SK-N-SH (cell line): ENCODE measurements around the gene NEK7. TPM values are rescaled to one million over a fixed set of nuclear protein-coding genes. Genes with fewer than 3 reads are reported as not detected.

Experiments used
- CTCF ChIA-PET: fragments of 300-600, 350-600 bp; formaldehyde crosslinking; extraction: SDS; loops from one replicate; lab custom pipeline; 2021; lab: Yijun Ruan, JAX
- POLR2A ChIA-PET: fragments of 350-600 bp; sonication (Branson Sonifier 250); formaldehyde crosslinking; extraction: SDS; loops from one replicate; lab custom pipeline; 2020; ENCODE audit warnings: antibody characterized with exemption, inconsistent platforms; lab: Yijun Ruan, JAX
- DNase-seq: peaks from one replicate; pipeline ENCODE4 v3.0.0; 2012
- H2AFZ ChIP-seq: fragments of 200-600 bp; sonication (generic); 2 replicates; pipeline ENCODE4 v1.8.1; 2016; ENCODE audit warnings: antibody characterized with exemption, mild to moderate bottlenecking, low read depth
- H3F3A ChIP-seq: fragments of 200-600 bp; sonication (generic); replicated peaks from 2 replicates; pipeline ENCODE3; 2016; ENCODE audit warnings: antibody characterized with exemption, mild to moderate bottlenecking; ENCODE audit not compliant: insufficient read depth
- H3K27ac ChIP-seq, 2 experiments: fragments of 200-500 bp in 1 of 2; fragments of 200-600 bp in 1 of 2; sonication (Bioruptor generic) in 1 of 2; sonication (generic), shearing (Covaris generic) in 1 of 2; 2 replicates each; pipeline versions ENCODE4 v1.5.1 to v1.6.1; 2014 to 2016; ENCODE audit warnings: low read depth in 2 of 2, inconsistent platforms in 1 of 2, low read length in 1 of 2, mild to moderate bottlenecking in 1 of 2, mixed read lengths in 1 of 2
- H3K27me3 ChIP-seq: fragments of 200-600 bp; sonication (generic), shearing (Covaris generic); 2 replicates; pipeline ENCODE4 v1.6.1; 2016; ENCODE audit warnings: mixed run types; ENCODE audit not compliant: insufficient read depth
- H3K36me3 ChIP-seq, 2 experiments: fragments of 200-500 bp in 1 of 2; fragments of 200-600 bp in 1 of 2; sonication (Bioruptor generic) in 1 of 2; sonication (generic) in 1 of 2; replicated peaks in 1 of 2; 2 replicates each; pipeline versions ENCODE3 to v1.5.1; 2014 to 2016; ENCODE audit warnings: low read length in 1 of 2, mild to moderate bottlenecking in 1 of 2; ENCODE audit not compliant: insufficient read depth in 2 of 2, control insufficient read depth in 1 of 2
- H3K4me1 ChIP-seq, 2 experiments: fragments of 200-500 bp in 1 of 2; fragments of 200-600 bp in 1 of 2; sonication (Bioruptor generic) in 1 of 2; sonication (generic), shearing (Covaris generic) in 1 of 2; 2 replicates each; pipeline versions ENCODE4 v1.5.1 to v1.6.1; 2014 to 2016; ENCODE audit warnings: low read depth in 1 of 2, low read length in 1 of 2, mixed run types in 1 of 2; ENCODE audit not compliant: insufficient read depth in 2 of 2, control insufficient read depth in 1 of 2
- H3K4me2 ChIP-seq: fragments of 200-600 bp; sonication (generic), shearing (Covaris generic); 2 replicates; pipeline ENCODE4 v1.6.1; 2017; ENCODE audit warnings: mixed run types
- H3K4me3 ChIP-seq, 2 experiments: fragments of 200-500 bp in 1 of 2; fragments of 200-600 bp in 1 of 2; sonication (Bioruptor generic) in 1 of 2; sonication (generic), shearing (Covaris generic) in 1 of 2; 2 replicates each; pipeline versions ENCODE4 v1.5.1 to v1.8.1; 2014 to 2016; ENCODE audit warnings: low read depth in 2 of 2, inconsistent platforms in 1 of 2, low read length in 1 of 2, mild to moderate bottlenecking in 1 of 2, mixed read lengths in 1 of 2, moderate library complexity in 1 of 2
- H3K79me2 ChIP-seq: fragments of 200-600 bp; sonication (generic); 2 replicates; pipeline ENCODE4 v1.8.1; 2017; ENCODE audit warnings: mild to moderate bottlenecking; ENCODE audit not compliant: insufficient read depth
- H3K9ac ChIP-seq: fragments of 200-600 bp; sonication (generic); 2 replicates; pipeline ENCODE4 v1.6.1; 2017; ENCODE audit warnings: mixed run types
- H3K9me2 ChIP-seq: fragments of 200-600 bp; sonication (generic); 2 replicates; pipeline ENCODE4 v1.6.1; 2017; ENCODE audit warnings: mixed run types
- H3K9me3 ChIP-seq: fragments of 200-600 bp; sonication (generic); 2 replicates; pipeline ENCODE4 v1.6.1; 2017; ENCODE audit warnings: mixed run types, mild to moderate bottlenecking, moderate library complexity
- H4K20me1 ChIP-seq: fragments of 200-600 bp; sonication (generic); 2 replicates; pipeline ENCODE4 v1.6.1; 2017; ENCODE audit warnings: mild to moderate bottlenecking, mixed run types; ENCODE audit not compliant: insufficient read depth
- CHD2 ChIP-seq: fragments of 150-350 bp; IDR thresholded peaks from 2 replicates; pipeline ENCODE4 v1.6.1; 2018; ENCODE audit warnings: low read length; ENCODE audit not compliant: partially characterized antibody
- ELF1 ChIP-seq: IDR thresholded peaks from 2 replicates; pipeline ENCODE4 v1.4.0; 2012
- EP300 ChIP-seq, 2 experiments: IDR thresholded peaks; 2 replicates each; pipeline versions ENCODE4 v1.4.0 to v1.6.1; 2012; ENCODE audit warnings: borderline replicate concordance in 1 of 2, low read depth in 1 of 2, low read length in 1 of 2
- FOSL2 ChIP-seq: IDR thresholded peaks from 2 replicates; pipeline ENCODE4 v1.4.0; 2012; ENCODE audit warnings: low read depth, mild to moderate bottlenecking, moderate library complexity, borderline replicate concordance
- FOXM1 ChIP-seq: IDR thresholded peaks from 2 replicates; pipeline ENCODE4 v1.4.0; 2012; ENCODE audit warnings: low read depth, mild to moderate bottlenecking
- GABPA ChIP-seq: IDR thresholded peaks from 2 replicates; pipeline ENCODE4 v1.4.0; 2012; ENCODE audit warnings: low read depth, mild to moderate bottlenecking
- MEF2A ChIP-seq: IDR thresholded peaks from 2 replicates; pipeline ENCODE4 v1.4.0; 2012; ENCODE audit warnings: low read depth, borderline replicate concordance
- NFIC ChIP-seq: IDR thresholded peaks from 2 replicates; pipeline ENCODE4 v1.4.0; 2012; ENCODE audit warnings: borderline replicate concordance
- NRF1 ChIP-seq: IDR thresholded peaks from 2 replicates; pipeline ENCODE4 v1.6.1; 2012; ENCODE audit warnings: low read depth, mild to moderate bottlenecking, low read length
- RAD21 ChIP-seq: IDR thresholded peaks from 2 replicates; pipeline ENCODE4 v1.6.1; 2012; ENCODE audit warnings: mild to moderate bottlenecking, low read length
- RFX5 ChIP-seq: IDR thresholded peaks from 2 replicates; pipeline ENCODE4 v1.6.1; 2012; ENCODE audit warnings: mild to moderate bottlenecking, improper control_type of control experiment, low read length
- SIN3A ChIP-seq: IDR thresholded peaks from 2 replicates; pipeline ENCODE4 v1.6.1; 2012; ENCODE audit warnings: low read depth, mild to moderate bottlenecking, low read length, moderate library complexity, borderline replicate concordance
- SMC3 ChIP-seq: IDR thresholded peaks from 2 replicates; pipeline ENCODE4 v1.6.1; 2012; ENCODE audit warnings: low read depth, low read length, improper control_type of control experiment
- TAF1 ChIP-seq: IDR thresholded peaks from 2 replicates; pipeline ENCODE4 v1.6.1; 2012; ENCODE audit warnings: low read depth, mild to moderate bottlenecking, low read length, moderate library complexity, borderline replicate concordance
- WGBS: methylation state at CpG from one replicate; pipeline ENCODE4 v1.1.6; 2017; ENCODE audit warnings: low lambda C conversion rate; 5-methylcytosine and 5-hydroxymethylcytosine counted together
- polyA plus RNA-seq, 3 experiments: library from polyadenylated mRNA; depleted of rRNA; stranded (reverse); fragments of >200 nt; gene quantifications; 2 replicates each; pipeline ENCODE4 v1.2.3, GENCODE V29; 2012
- TF ChIP-seq, protein P1 (sequence below): IDR thresholded peaks from 2 replicates; pipeline ENCODE4 v1.4.0; 2012; ENCODE audit warnings: low read depth
- TF ChIP-seq, protein P2 (sequence below): IDR thresholded peaks from 2 replicates; pipeline ENCODE4 v1.4.0; 2012; ENCODE audit warnings: low read depth, borderline replicate concordance
- TF ChIP-seq, protein P3 (sequence below): fragments of 150-350 bp; IDR thresholded peaks from 2 replicates; pipeline ENCODE4 v1.6.1; 2017; ENCODE audit warnings: antibody characterized with exemption, low read length, low read depth, borderline replicate concordance
- TF ChIP-seq, protein P4 (sequence below): IDR thresholded peaks from 2 replicates; pipeline ENCODE4 v1.4.0; 2012; ENCODE audit warnings: low read depth, borderline replicate concordance
- TF ChIP-seq, protein P5 (sequence below): fragments of 200-600 bp; sonication (generic); IDR thresholded peaks from 2 replicates; pipeline ENCODE4 v1.6.1; 2017; ENCODE audit warnings: antibody characterized with exemption, mild to moderate bottlenecking, moderate library complexity
- TF ChIP-seq, protein P6 (sequence below): IDR thresholded peaks from 2 replicates; pipeline ENCODE4 v1.6.1; 2012; ENCODE audit warnings: mild to moderate bottlenecking, low read depth, low read length, moderate library complexity

Gene NEK7
- polyA plus RNA-seq, 1 of the 3 experiments (the other 2 are of a cell fraction), result 85.8 TPM

DNA sequence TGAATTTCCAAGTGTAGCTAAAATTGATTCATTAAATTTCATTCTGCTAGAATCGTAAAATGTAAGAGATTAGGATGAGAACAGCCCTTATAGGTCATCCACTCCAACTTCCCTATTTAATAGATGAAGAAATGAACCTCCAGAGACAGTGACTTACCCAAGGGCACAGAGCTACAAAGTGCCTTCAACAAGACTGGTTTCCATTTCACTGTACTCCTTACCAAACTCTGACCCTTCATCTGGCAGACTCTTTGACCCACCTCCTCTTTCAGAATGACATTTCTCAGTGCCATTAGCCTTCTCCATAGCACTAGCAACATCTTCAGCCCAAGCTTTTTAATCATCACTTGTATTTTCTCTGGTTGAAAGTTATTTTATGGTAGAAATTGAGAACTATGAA, 161.3 kb downstream of the NEK7 start:
- no peaks in the 10 kb centered on the region for H3K27me3 ChIP-seq
- no peak overlapping the region for H3K4me3 ChIP-seq
- peaks cover 58 to 70% of the 10 kb centered on the region in 2 experiments for H3K36me3 ChIP-seq
- H3F3A ChIP-seq, result peaks cover 38% of the 10 kb centered on the region
- no peak overlapping the region for H3K4me2 ChIP-seq
- no peaks in the 10 kb centered on the region; the same call in 1 of the 2 replicates for H4K20me1 ChIP-seq
- POLR2A ChIA-PET, result no interaction called here
- no peak overlapping the region for H3K27ac ChIP-seq
- H3K9me2 ChIP-seq, result no peaks in the 10 kb centered on the region
- CTCF ChIA-PET, result no interaction called here
- H3K9me3 ChIP-seq, result no peaks in the 10 kb centered on the region
- no peak for DNase-seq
- TF ChIP-seq NFIC (no peak), SMC3 (no peak), RFX5 (no peak), FOXM1 (no peak), CHD2 (no peak), ELF1 (no peak), RAD21 (no peak)
- TF ChIP-seq, protein P1, sequence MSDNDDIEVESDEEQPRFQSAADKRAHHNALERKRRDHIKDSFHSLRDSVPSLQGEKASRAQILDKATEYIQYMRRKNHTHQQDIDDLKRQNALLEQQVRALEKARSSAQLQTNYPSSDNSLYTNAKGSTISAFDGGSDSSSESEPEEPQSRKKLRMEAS, result no peak
- TF ChIP-seq, protein P2, sequence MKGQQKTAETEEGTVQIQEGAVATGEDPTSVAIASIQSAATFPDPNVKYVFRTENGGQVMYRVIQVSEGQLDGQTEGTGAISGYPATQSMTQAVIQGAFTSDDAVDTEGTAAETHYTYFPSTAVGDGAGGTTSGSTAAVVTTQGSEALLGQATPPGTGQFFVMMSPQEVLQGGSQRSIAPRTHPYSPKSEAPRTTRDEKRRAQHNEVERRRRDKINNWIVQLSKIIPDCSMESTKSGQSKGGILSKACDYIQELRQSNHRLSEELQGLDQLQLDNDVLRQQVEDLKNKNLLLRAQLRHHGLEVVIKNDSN, result no peak
- WGBS, result 80% methylated on average over 1 of the region's 1 CpG
- no peaks in the 10 kb centered on the region; a peak in 1 of 4 replicates for H3K4me1 ChIP-seq
- no peak overlapping the region for H2AFZ ChIP-seq
- H3K79me2 ChIP-seq, result peaks cover 30% of the 10 kb centered on the region
- H3K9ac ChIP-seq, result no peak overlapping the region

DNA sequence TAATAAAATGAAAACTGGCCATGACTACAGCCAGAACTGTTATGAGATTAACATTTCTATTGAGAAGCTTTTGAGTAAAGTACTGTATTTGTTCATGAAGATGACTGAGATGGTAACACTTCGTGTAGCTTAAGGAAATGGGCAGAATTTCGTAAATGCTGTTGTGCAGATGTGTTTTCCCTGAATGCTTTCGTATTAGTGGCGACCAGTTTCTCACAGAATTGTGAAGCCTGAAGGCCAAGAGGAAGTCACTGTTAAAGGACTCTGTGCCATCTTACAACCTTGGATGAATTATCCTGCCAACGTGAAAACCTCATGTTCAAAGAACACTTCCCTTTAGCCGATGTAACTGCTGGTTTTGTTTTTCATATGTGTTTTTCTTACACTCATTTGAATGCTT, 164.0 kb downstream of the NEK7 start:
- ChIA-PET POLR2A (no interaction called here), CTCF (no interaction called here)
- H3K9ac ChIP-seq, result no peak overlapping the region
- H3K4me1 ChIP-seq, result no peaks in the 10 kb centered on the region; a peak in 1 of 4 replicates
- no peak overlapping the region for H3K4me2 ChIP-seq
- no peaks in the 10 kb centered on the region for H3K9me3 ChIP-seq
- no peaks in the 10 kb centered on the region; the same call in 1 of the 2 replicates for H4K20me1 ChIP-seq
- peaks cover 57 to 67% of the 10 kb centered on the region in 2 experiments for H3K36me3 ChIP-seq
- peaks cover 12% of the 10 kb centered on the region for H3K79me2 ChIP-seq
- DNase-seq, result no peak
- no peaks in the 10 kb centered on the region for H3K27me3 ChIP-seq
- no peak overlapping the region for H2AFZ ChIP-seq
- peak overlapping the region in 1 of 2 experiments; percentile 14; a peak in 2 of 4 replicates for H3K27ac ChIP-seq
- WGBS, result 96% methylated on average over 6 of the region's 6 CpGs
- H3K4me3 ChIP-seq, result no peak overlapping the region
- peaks cover 59% of the 10 kb centered on the region for H3F3A ChIP-seq
- H3K9me2 ChIP-seq, result no peaks in the 10 kb centered on the region
- no peak for TF ChIP-seq RAD21
- no peak for TF ChIP-seq NRF1
- no peak for TF ChIP-seq GABPA
- TF ChIP-seq SIN3A, result no peak
- TF ChIP-seq, protein P3, sequence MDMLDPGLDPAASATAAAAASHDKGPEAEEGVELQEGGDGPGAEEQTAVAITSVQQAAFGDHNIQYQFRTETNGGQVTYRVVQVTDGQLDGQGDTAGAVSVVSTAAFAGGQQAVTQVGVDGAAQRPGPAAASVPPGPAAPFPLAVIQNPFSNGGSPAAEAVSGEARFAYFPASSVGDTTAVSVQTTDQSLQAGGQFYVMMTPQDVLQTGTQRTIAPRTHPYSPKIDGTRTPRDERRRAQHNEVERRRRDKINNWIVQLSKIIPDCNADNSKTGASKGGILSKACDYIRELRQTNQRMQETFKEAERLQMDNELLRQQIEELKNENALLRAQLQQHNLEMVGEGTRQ, result no peak
- TF ChIP-seq TAF1, result no peak
- no peak for TF ChIP-seq MEF2A
- TF ChIP-seq, protein P4, sequence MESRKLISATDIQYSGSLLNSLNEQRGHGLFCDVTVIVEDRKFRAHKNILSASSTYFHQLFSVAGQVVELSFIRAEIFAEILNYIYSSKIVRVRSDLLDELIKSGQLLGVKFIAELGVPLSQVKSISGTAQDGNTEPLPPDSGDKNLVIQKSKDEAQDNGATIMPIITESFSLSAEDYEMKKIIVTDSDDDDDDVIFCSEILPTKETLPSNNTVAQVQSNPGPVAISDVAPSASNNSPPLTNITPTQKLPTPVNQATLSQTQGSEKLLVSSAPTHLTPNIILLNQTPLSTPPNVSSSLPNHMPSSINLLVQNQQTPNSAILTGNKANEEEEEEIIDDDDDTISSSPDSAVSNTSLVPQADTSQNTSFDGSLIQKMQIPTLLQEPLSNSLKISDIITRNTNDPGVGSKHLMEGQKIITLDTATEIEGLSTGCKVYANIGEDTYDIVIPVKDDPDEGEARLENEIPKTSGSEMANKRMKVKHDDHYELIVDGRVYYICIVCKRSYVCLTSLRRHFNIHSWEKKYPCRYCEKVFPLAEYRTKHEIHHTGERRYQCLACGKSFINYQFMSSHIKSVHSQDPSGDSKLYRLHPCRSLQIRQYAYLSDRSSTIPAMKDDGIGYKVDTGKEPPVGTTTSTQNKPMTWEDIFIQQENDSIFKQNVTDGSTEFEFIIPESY, result no peak
- no peak for TF ChIP-seq EP300 (IDR thresholded peaks at IDR 0.05; ENCODE audit: borderline replicate concordance in 1 of 2, low read depth in 1 of 2, low read length in 1 of 2)
- TF ChIP-seq, protein P5, sequence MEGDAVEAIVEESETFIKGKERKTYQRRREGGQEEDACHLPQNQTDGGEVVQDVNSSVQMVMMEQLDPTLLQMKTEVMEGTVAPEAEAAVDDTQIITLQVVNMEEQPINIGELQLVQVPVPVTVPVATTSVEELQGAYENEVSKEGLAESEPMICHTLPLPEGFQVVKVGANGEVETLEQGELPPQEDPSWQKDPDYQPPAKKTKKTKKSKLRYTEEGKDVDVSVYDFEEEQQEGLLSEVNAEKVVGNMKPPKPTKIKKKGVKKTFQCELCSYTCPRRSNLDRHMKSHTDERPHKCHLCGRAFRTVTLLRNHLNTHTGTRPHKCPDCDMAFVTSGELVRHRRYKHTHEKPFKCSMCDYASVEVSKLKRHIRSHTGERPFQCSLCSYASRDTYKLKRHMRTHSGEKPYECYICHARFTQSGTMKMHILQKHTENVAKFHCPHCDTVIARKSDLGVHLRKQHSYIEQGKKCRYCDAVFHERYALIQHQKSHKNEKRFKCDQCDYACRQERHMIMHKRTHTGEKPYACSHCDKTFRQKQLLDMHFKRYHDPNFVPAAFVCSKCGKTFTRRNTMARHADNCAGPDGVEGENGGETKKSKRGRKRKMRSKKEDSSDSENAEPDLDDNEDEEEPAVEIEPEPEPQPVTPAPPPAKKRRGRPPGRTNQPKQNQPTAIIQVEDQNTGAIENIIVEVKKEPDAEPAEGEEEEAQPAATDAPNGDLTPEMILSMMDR, result no peak
- no peak for TF ChIP-seq FOSL2
- TF ChIP-seq, protein P6, sequence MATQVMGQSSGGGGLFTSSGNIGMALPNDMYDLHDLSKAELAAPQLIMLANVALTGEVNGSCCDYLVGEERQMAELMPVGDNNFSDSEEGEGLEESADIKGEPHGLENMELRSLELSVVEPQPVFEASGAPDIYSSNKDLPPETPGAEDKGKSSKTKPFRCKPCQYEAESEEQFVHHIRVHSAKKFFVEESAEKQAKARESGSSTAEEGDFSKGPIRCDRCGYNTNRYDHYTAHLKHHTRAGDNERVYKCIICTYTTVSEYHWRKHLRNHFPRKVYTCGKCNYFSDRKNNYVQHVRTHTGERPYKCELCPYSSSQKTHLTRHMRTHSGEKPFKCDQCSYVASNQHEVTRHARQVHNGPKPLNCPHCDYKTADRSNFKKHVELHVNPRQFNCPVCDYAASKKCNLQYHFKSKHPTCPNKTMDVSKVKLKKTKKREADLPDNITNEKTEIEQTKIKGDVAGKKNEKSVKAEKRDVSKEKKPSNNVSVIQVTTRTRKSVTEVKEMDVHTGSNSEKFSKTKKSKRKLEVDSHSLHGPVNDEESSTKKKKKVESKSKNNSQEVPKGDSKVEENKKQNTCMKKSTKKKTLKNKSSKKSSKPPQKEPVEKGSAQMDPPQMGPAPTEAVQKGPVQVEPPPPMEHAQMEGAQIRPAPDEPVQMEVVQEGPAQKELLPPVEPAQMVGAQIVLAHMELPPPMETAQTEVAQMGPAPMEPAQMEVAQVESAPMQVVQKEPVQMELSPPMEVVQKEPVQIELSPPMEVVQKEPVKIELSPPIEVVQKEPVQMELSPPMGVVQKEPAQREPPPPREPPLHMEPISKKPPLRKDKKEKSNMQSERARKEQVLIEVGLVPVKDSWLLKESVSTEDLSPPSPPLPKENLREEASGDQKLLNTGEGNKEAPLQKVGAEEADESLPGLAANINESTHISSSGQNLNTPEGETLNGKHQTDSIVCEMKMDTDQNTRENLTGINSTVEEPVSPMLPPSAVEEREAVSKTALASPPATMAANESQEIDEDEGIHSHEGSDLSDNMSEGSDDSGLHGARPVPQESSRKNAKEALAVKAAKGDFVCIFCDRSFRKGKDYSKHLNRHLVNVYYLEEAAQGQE, result no peak
